ENCODE data around the gene CORO2B. TPM values are rescaled to one million over a fixed set of nuclear protein-coding genes. Genes with fewer than 3 reads are reported as not detected.

CORO2B gene
- total and polyA plus RNA-seq, 2 experiments from 2014 or later, result 1.6 to 4.6 TPM

GRCh38 chr15:68653801-68654200 is 75.0 kb downstream of the CORO2B start:
- Mint-ChIP-seq H3K36me3 (ENCODE audit: low read depth) (no peaks in the 10 kb centered on the region), H3K4me3 (no peak overlapping the region), H3K4me1 (peaks cover 41% of the 10 kb centered on the region), H3K27me3 (ENCODE audit: insufficient read depth, low read depth, poor library complexity) (peaks cover 10% of the 10 kb centered on the region), H3K9me3 (no peaks in the 10 kb centered on the region), H3K27ac (no peak overlapping the region)
- DNase-seq (ENCODE audit: low spot score) (no peak), ATAC-seq (no peak)
- Histone ChIP-seq H3K4me3 (no peak overlapping the region), H3K4me1 (ENCODE audit: insufficient read depth) (peaks cover 36% of the 10 kb centered on the region), H4K20me1 (replicated peaks; ENCODE audit: insufficient read depth) (no peaks in the 10 kb centered on the region), H3K9me2 (ENCODE audit: insufficient read depth) (no peaks in the 10 kb centered on the region), H3K36me3 (ENCODE audit: insufficient read depth) (no peaks in the 10 kb centered on the region), H3K79me2 (replicated peaks; ENCODE audit: insufficient read depth) (no peaks in the 10 kb centered on the region), H2AFZ (peak overlapping the region; percentile 69; the same call in 1 of the 2 replicates), H3K27ac (ENCODE audit: low read depth) (no peak overlapping the region), H3K27me3 (ENCODE audit: insufficient read depth) (no peaks in the 10 kb centered on the region), H3F3A (replicated peaks; ENCODE audit: low read depth) (no peaks in the 10 kb centered on the region), H3K4me2 (0 out of 2 replicates have a peak overlapping the region, but pooled peaks have one; percentile 52)
- TF ChIP-seq ETS1 (IDR thresholded peaks at IDR 0.05) (no peak), CREB1 (CRISPR knock-in tag; IDR thresholded peaks at IDR 0.05; ENCODE audit: low read depth) (no peak), REST (IDR thresholded peaks at IDR 0.05; ENCODE audit: unreplicated experiment) (no peak), EZH2 (IDR thresholded peaks at IDR 0.05; ENCODE audit: low read depth, unreplicated experiment) (no peak), ZNF114 (CRISPR knock-in tag; IDR thresholded peaks at IDR 0.05) (no peak), STAT1 (IDR thresholded peaks at IDR 0.05; ENCODE audit: unreplicated experiment) (no peak), ZNF462 (CRISPR knock-in tag; IDR thresholded peaks at IDR 0.05) (no peak), EZH2phosphoT487 (IDR thresholded peaks at IDR 0.05; ENCODE audit: unreplicated experiment) (no peak), JUNB (IDR thresholded peaks at IDR 0.05; ENCODE audit: unreplicated experiment) (no peak), NANOG (IDR thresholded peaks at IDR 0.05; ENCODE audit: borderline replicate concordance) (no peak), CTCF (conservative IDR thresholded peaks at IDR 0.05; ENCODE audit: low read depth in 2 of 2) (no peak), POLR2AphosphoS5 (IDR thresholded peaks at IDR 0.05; ENCODE audit: low read depth) (no peak), ZNF331 (CRISPR knock-in tag; IDR thresholded peaks at IDR 0.05; ENCODE audit: low read depth) (no peak)

All from GM23338 (cell line).